ENCODE measurements around the gene NCKAP5.
A peak's percentile ranks its signal among the peaks of the same experiment; 100 is the strongest.

The NCKAP5 gene

DNA sequence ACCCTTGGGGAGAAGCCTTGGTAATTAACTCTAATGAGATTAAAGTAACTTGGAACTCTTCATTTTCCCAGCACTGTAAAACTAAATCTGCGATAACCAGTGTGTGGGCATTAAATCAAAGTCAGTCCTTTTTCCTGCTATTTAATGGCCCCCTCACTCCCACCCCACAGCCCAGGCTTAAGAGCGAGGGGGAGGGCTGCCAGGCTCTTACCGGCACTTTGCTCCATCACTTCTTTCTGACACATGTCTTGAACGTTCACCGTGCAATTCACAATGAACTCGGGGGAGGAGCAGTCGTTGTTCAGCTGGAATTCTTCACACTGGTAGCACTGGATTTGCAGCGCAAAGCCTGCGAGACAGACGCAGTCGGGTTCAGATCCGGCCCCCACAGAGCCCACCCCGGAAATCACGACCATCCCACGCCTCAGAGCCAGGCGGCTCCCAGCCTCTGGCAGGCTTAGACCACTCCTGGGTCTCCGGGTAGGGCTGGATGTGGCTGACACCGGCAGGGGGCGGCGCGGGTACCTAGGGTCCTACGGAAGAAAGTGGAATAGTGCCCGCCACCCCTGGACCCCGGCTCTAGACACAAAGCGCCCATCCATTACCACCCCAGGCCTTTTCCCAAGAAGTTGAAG lies 900.0 kb downstream of the NCKAP5 start:
- Histone ChIP-seq H3K36me3 (ENCODE audit: insufficient read depth, insufficient read length, low read length) (peaks cover 46% of the 10 kb centered on the region), H3K4me1 (ENCODE audit: insufficient read depth, insufficient read length) (no peaks in the 10 kb centered on the region), H3K4me3 (ENCODE audit: insufficient read length, low read depth) (peak overlapping the region; percentile 90), H3K9ac (ENCODE audit: insufficient read length, low read depth) (peak overlapping the region; percentile 6), H3K27me3 (ENCODE audit: insufficient read depth, insufficient read length) (peaks cover 7% of the 10 kb centered on the region), H3K9me3 (ENCODE audit: insufficient read depth, low read length) (no peaks in the 10 kb centered on the region)
- no peak for DNase-seq (ENCODE audit: low read depth, low spot score)
- TF ChIP-seq ZNF274 (IDR thresholded peaks at IDR 0.05; ENCODE audit: low read depth, low read length) (no peak), SUZ12 (IDR thresholded peaks at IDR 0.05; ENCODE audit: extremely low read depth, insufficient read depth, insufficient read length) (no peak), YY1 (IDR thresholded peaks at IDR 0.05; ENCODE audit: insufficient read depth, insufficient read length) (no peak)

DNA sequence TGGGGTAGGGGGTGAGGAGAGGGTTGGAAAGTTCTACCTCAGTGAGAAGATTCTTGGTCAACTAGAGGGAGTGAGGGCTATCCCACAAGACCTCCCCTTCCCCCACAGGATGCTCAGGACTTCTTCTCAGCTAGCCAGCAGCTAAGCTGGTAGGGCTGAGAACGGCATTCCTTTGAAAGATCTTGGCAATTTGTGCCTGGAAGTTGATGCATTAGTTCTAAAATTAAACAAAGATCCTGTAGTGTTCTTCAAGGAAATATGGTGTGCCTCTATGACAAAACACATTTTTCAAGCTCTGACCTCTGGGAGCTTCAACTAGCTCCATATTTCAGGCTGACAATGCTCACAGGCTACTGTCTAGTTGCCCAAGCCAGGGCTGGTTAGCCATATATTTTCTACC lies 900.6 kb downstream of the NCKAP5 start:
- peaks cover 7% of the 10 kb centered on the region for H3K27me3 ChIP-seq (ENCODE audit: insufficient read depth, insufficient read length)

DNA sequence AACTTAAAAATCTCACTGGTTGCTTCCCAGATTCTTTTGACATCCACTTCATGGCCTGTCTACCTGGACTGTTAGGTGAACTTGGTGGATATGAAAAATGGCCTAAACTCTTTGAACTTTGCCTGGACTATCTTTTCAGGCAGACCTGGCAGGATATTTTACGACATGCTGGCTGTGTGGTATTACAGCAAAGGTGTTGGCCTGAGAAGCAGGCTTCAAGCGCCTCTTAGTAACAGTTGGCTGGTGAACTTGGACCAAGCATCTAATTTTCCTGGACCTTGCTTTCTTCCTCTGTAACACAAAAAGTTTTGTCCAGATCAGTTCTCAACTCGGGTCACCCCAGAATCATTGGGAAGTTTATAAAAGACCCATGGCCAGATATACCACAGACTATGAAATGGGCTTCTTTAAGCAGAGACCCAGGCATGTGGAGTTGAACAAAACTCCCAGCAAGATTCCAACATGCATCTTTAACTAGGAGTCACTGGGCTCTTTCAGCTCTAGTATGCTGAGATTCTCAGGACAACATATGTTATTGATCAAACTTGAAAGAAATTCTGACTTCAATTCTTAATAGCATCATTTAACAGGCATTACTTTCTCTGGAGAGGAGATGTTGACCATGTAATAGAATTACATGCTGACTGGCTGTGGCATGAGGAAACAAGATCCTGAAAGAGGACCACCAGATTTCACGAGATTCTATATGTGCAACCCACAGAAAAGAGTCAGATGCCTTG lies 902.7 kb downstream of the NCKAP5 start:
- H3K4me1 ChIP-seq (ENCODE audit: insufficient read depth, insufficient read length), result no peaks in the 10 kb centered on the region
- H3K36me3 ChIP-seq (ENCODE audit: insufficient read depth, insufficient read length, low read length), result peaks cover 68% of the 10 kb centered on the region
- TF ChIP-seq ZNF274 (IDR thresholded peaks at IDR 0.05; ENCODE audit: low read depth, low read length), result no peak
- no peak for TF ChIP-seq YY1 (IDR thresholded peaks at IDR 0.05; ENCODE audit: insufficient read depth, insufficient read length)
- TF ChIP-seq SUZ12 (IDR thresholded peaks at IDR 0.05; ENCODE audit: extremely low read depth, insufficient read depth, insufficient read length), result no peak
- H3K9ac ChIP-seq (ENCODE audit: insufficient read length, low read depth), result no peak overlapping the region
- no peak overlapping the region for H3K4me3 ChIP-seq (ENCODE audit: insufficient read length, low read depth)
- peaks cover 7% of the 10 kb centered on the region for H3K27me3 ChIP-seq (ENCODE audit: insufficient read depth, insufficient read length)
- DNase-seq (ENCODE audit: low read depth, low spot score), result no peak
- H3K9me3 ChIP-seq (ENCODE audit: insufficient read depth, low read length), result no peaks in the 10 kb centered on the region

More for the DNA sequence above, 900.6 kb downstream of the NCKAP5 start:
- peaks cover 49% of the 10 kb centered on the region for H3K36me3 ChIP-seq (ENCODE audit: insufficient read depth, insufficient read length, low read length)
- H3K4me3 ChIP-seq (ENCODE audit: insufficient read length, low read depth), result no peak overlapping the region
- no peaks in the 10 kb centered on the region for H3K9me3 ChIP-seq (ENCODE audit: insufficient read depth, low read length)
- TF ChIP-seq YY1 (IDR thresholded peaks at IDR 0.05; ENCODE audit: insufficient read depth, insufficient read length), result no peak
- TF ChIP-seq SUZ12 (IDR thresholded peaks at IDR 0.05; ENCODE audit: extremely low read depth, insufficient read depth, insufficient read length), result no peak
- no peak for TF ChIP-seq ZNF274 (IDR thresholded peaks at IDR 0.05; ENCODE audit: low read depth, low read length)
- H3K4me1 ChIP-seq (ENCODE audit: insufficient read depth, insufficient read length), result no peaks in the 10 kb centered on the region
- no peak for DNase-seq (ENCODE audit: low read depth, low spot score)
- H3K9ac ChIP-seq (ENCODE audit: insufficient read length, low read depth), result no peak overlapping the region

DNA sequence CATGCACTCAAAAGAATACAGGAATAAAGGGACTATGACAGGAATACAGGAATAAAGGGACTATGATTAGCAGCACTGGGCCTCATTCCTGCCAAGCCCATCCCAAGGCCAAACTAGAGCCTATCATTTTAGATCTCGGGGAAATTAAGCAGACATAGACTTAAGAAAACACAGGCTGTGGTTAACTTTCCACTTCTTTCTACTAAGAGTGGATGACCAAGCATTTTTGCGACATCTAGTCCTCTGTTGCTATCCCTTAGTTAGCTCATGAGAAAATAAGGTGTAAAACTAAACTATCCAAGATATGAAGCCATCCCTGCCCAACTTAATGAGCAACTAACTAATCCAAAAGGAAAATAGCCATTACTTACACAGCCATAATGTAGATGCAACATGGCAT lies 904.2 kb downstream of the NCKAP5 start:
- Histone ChIP-seq H3K36me3 (ENCODE audit: insufficient read depth, insufficient read length, low read length) (peaks cover 83% of the 10 kb centered on the region), H3K4me3 (ENCODE audit: insufficient read length, low read depth) (no peak overlapping the region), H3K9ac (ENCODE audit: insufficient read length, low read depth) (no peak overlapping the region), H3K4me1 (ENCODE audit: insufficient read depth, insufficient read length) (no peaks in the 10 kb centered on the region), H3K9me3 (ENCODE audit: insufficient read depth, low read length) (no peaks in the 10 kb centered on the region), H3K27me3 (ENCODE audit: insufficient read depth, insufficient read length) (peaks cover 2% of the 10 kb centered on the region)
- no peak for TF ChIP-seq SUZ12 (IDR thresholded peaks at IDR 0.05; ENCODE audit: extremely low read depth, insufficient read depth, insufficient read length)
- TF ChIP-seq YY1 (IDR thresholded peaks at IDR 0.05; ENCODE audit: insufficient read depth, insufficient read length), result no peak
- TF ChIP-seq ZNF274 (IDR thresholded peaks at IDR 0.05; ENCODE audit: low read depth, low read length), result no peak
- DNase-seq (ENCODE audit: low read depth, low spot score), result no peak

DNA sequence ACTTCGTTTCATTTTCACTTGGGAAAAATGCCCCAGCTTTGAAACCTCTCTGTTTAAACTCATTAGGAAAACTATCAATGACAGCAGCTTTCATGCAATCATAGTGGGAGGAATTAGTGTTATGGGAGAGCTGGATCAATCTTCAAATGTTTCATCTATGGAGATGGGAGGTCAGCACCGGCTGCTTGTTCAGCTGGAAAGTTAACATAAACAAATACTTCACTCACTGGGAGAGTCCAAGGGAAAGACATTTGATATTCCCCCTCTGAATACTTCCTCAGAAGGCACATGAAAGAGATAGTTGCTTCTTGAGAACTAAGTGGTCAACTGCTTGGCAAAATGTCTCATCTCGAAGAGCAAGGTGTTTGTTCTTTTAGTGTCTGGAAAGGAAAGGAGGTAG lies 905.5 kb downstream of the NCKAP5 start:
- peaks cover 88% of the 10 kb centered on the region for H3K36me3 ChIP-seq (ENCODE audit: insufficient read depth, insufficient read length, low read length)
- TF ChIP-seq SUZ12 (IDR thresholded peaks at IDR 0.05; ENCODE audit: extremely low read depth, insufficient read depth, insufficient read length), result no peak
- TF ChIP-seq YY1 (IDR thresholded peaks at IDR 0.05; ENCODE audit: insufficient read depth, insufficient read length), result no peak
- TF ChIP-seq ZNF274 (IDR thresholded peaks at IDR 0.05; ENCODE audit: low read depth, low read length), result no peak
- H3K4me3 ChIP-seq (ENCODE audit: insufficient read length, low read depth), result no peak overlapping the region
- H3K9me3 ChIP-seq (ENCODE audit: insufficient read depth, low read length), result no peaks in the 10 kb centered on the region
- no peaks in the 10 kb centered on the region for H3K27me3 ChIP-seq (ENCODE audit: insufficient read depth, insufficient read length)
- no peak for DNase-seq (ENCODE audit: low read depth, low spot score)
- H3K4me1 ChIP-seq (ENCODE audit: insufficient read depth, insufficient read length), result no peaks in the 10 kb centered on the region
- H3K9ac ChIP-seq (ENCODE audit: insufficient read length, low read depth), result no peak overlapping the region

DNA sequence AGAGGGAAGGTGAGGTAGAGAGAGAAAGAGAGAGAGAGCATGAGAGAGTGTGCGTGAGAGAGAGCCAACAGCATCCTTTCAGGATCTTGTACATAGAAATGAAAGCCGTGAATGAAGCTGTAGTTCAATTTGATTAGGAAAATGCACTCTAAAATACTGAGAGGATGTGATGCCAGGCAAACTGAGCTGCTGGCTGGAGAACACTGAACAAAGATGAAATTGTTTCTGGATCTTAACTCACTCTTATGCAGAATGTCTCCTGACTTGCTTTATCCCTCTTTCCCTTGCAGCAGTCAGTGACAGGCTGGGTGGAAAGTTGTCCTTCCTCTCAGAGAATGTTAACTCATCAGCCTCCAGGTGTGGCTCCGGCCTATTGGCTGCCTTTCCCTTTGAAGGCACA lies 908.9 kb downstream of the NCKAP5 start:
- Histone ChIP-seq H3K4me1 (ENCODE audit: insufficient read depth, insufficient read length) (no peaks in the 10 kb centered on the region), H3K27me3 (ENCODE audit: insufficient read depth, insufficient read length) (no peaks in the 10 kb centered on the region), H3K36me3 (ENCODE audit: insufficient read depth, insufficient read length, low read length) (peaks cover 69% of the 10 kb centered on the region), H3K9ac (ENCODE audit: insufficient read length, low read depth) (no peak overlapping the region), H3K4me3 (ENCODE audit: insufficient read length, low read depth) (no peak overlapping the region), H3K9me3 (ENCODE audit: insufficient read depth, low read length) (no peaks in the 10 kb centered on the region)
- no peak for TF ChIP-seq SUZ12 (IDR thresholded peaks at IDR 0.05; ENCODE audit: extremely low read depth, insufficient read depth, insufficient read length)
- TF ChIP-seq ZNF274 (IDR thresholded peaks at IDR 0.05; ENCODE audit: low read depth, low read length), result no peak
- no peak for TF ChIP-seq YY1 (IDR thresholded peaks at IDR 0.05; ENCODE audit: insufficient read depth, insufficient read length)
- DNase-seq (ENCODE audit: low read depth, low spot score), result no peak

DNA sequence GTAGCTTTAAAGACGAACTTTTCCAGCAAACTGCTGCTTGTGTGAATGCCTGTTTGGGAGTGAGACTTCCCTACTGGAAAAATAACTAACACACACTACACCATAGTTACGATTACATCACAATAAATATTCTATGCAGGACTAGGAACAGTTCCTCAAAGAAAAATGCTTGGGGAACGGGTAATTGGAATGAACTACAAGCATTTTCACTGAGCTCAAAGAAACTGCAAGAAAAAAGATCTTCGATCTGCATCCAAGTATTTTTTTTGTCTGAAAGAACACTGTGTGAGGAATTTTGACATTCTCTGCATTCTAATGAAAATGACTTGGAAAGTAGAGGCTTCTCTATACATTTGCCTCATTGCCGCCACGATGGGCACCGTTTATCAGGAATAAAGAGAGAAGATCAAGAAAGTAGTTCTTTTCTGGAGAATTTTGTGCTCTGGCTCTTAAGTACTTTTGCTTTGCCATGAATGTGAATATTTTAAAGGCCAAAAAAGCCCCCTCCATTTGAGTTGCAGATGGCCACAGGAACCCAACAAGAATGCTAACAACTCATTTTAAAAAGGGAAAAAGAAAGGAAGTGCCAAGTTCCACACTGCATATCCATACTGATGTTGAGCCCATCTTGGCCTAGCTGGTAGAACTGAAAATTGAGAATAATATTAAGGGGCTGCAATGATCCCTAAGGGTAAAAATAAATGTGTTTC lies 911.8 kb downstream of the NCKAP5 start:
- TF ChIP-seq ZNF274 (IDR thresholded peaks at IDR 0.05; ENCODE audit: low read depth, low read length), result no peak
- no peak overlapping the region for H3K9ac ChIP-seq (ENCODE audit: insufficient read length, low read depth)
- H3K4me3 ChIP-seq (ENCODE audit: insufficient read length, low read depth), result no peak overlapping the region
- DNase-seq (ENCODE audit: low read depth, low spot score), result no peak
- H3K4me1 ChIP-seq (ENCODE audit: insufficient read depth, insufficient read length), result no peaks in the 10 kb centered on the region
- peaks cover 64% of the 10 kb centered on the region for H3K36me3 ChIP-seq (ENCODE audit: insufficient read depth, insufficient read length, low read length)
- no peaks in the 10 kb centered on the region for H3K27me3 ChIP-seq (ENCODE audit: insufficient read depth, insufficient read length)
- no peaks in the 10 kb centered on the region for H3K9me3 ChIP-seq (ENCODE audit: insufficient read depth, low read length)

Data from NT2/D1 (cell line).